ENCODE results near the gene SVOP.
"Not testable (repeated sequence)": the region's sequence is repeated elsewhere in the genome, so short reads cannot be mapped to it uniquely, and the experiment has no call there.

Gene SVOP

GRCh38 chr12:108876550-108876949 is 144.3 kb downstream of the SVOP start:
- ChIA-PET POLR2A (no interaction called here), CTCF (interaction anchor here (1.2 to 1.4 kb wide), 3 partner anchors 9 to 74 kb away, joined by 3 to 5 read pairs (median 3); no protein-coding TSS in a partner anchor)
- TF ChIP-seq CTCF (IDR thresholded peaks at IDR 0.05; ENCODE audit: control extremely low read depth, extremely low read depth, low read depth, missing control alignments) = no peak
- no peak for DNase-seq (ENCODE audit: extremely low spot score)

GRCh38 chr12:108875682-108876361 is 145.0 kb downstream of the SVOP start:
- POLR2A ChIA-PET = no interaction called here
- TF ChIP-seq CTCF (IDR thresholded peaks at IDR 0.05; ENCODE audit: control extremely low read depth, extremely low read depth, low read depth, missing control alignments) = no peak
- CTCF ChIA-PET = interaction anchor here (1.3 to 1.4 kb wide), 2 partner anchors 8 to 10 kb away, joined by 3 to 5 read pairs; no protein-coding TSS in a partner anchor
- no peak for DNase-seq (ENCODE audit: extremely low spot score)

- POLR2A ChIA-PET = no interaction called here
- TF ChIP-seq CTCF (IDR thresholded peaks at IDR 0.05; ENCODE audit: control extremely low read depth, extremely low read depth, low read depth, missing control alignments) = no peak
- no peak for DNase-seq (ENCODE audit: extremely low spot score)
- CTCF ChIA-PET = interaction anchor here (1.3 to 1.6 kb wide), 3 partner anchors 8 to 88 kb away, joined by 3 to 7 read pairs (median 3); no protein-coding TSS in a partner anchor
Observed at GRCh38 chr12:108875280-108875679, 145.6 kb downstream of the SVOP start.

GRCh38 chr12:108868781-108869180 is 152.1 kb downstream of the SVOP start:
- POLR2A ChIA-PET = interaction anchor here (0.6 to 0.7 kb wide), 2 partner anchors 9 to 36 kb away, joined by 4 to 6 read pairs; no protein-coding TSS in a partner anchor
- no peak for DNase-seq (ENCODE audit: extremely low spot score)
- TF ChIP-seq CTCF (IDR thresholded peaks at IDR 0.05; ENCODE audit: control extremely low read depth, extremely low read depth, low read depth, missing control alignments) = no peak
- CTCF ChIA-PET = interaction anchor here (1.1 to 2.3 kb wide), 4 partner anchors 12 to 205 kb away, joined by 3 to 10 read pairs (median 4); partner anchors contain the start of gene DAO

- CTCF ChIA-PET; DNase-seq (ENCODE audit: extremely low spot score); POLR2A ChIA-PET: not testable (repeated sequence)
Observed at GRCh38 chr12:108866083-108866482, 154.8 kb downstream of the SVOP start.

GRCh38 chr12:108865169-108865568 is 155.7 kb downstream of the SVOP start:
- no peak for DNase-seq (ENCODE audit: extremely low spot score)
- TF ChIP-seq CTCF (IDR thresholded peaks at IDR 0.05; ENCODE audit: control extremely low read depth, extremely low read depth, low read depth, missing control alignments) = no peak
- POLR2A ChIA-PET = no interaction called here
- CTCF ChIA-PET = no interaction called here

GRCh38 chr12:108862588-108862959 is 158.3 kb downstream of the SVOP start:
- ChIA-PET CTCF (interaction anchor here (0.7 to 2.5 kb wide), 4 partner anchors 11 to 230 kb away, joined by 4 to 14 read pairs (median 6); no protein-coding TSS in a partner anchor), POLR2A (no interaction called here)
- no peak for TF ChIP-seq CTCF (IDR thresholded peaks at IDR 0.05; ENCODE audit: control extremely low read depth, extremely low read depth, low read depth, missing control alignments)
- no peak for DNase-seq (ENCODE audit: extremely low spot score)

All from GM10248 (cell line).